Uterus (tissue), 4 donors: ENCODE results near the gene NKD2. TPM values are rescaled to one million over a fixed set of nuclear protein-coding genes. Genes with fewer than 3 reads are reported as not detected.

Experiments
- DNase-seq, 2 donors: peaks; one replicate each; pipeline ENCODE4 v3.0.0-alpha.2; 2019 to 2020
- H3K27ac ChIP-seq, 2 donors: fragments of 200-600 bp; sonication (generic); 1 replicate in 1 of 2; 2 replicates in 1 of 2; pipeline ENCODE4 v1.5.1; 2016 to 2018
- H3K27me3 ChIP-seq, 2 donors: fragments of 200-600 bp; sonication (generic); one replicate each; pipeline ENCODE4 v1.5.1; 2018 to 2019; ENCODE audit warnings: control low read depth in 1 of 2
- H3K36me3 ChIP-seq, 2 donors: fragments of 200-600 bp; sonication (generic); one replicate each; pipeline ENCODE4 v1.5.1; 2019; ENCODE audit warnings: control low read depth in 1 of 2
- H3K4me1 ChIP-seq, 2 donors: fragments of 200-600 bp; sonication (generic); one replicate each; pipeline ENCODE4 v1.5.1; 2018 to 2019; ENCODE audit warnings: control low read depth in 1 of 2
- H3K4me3 ChIP-seq, 2 donors: fragments of 200-600 bp; sonication (generic); 1 replicate in 1 of 2; 2 replicates in 1 of 2; pipeline ENCODE4 v1.5.1; 2018 to 2019; ENCODE audit warnings: mild to moderate bottlenecking in 1 of 2
- H3K9me3 ChIP-seq, 2 donors: fragments of 200-600 bp; sonication (generic); one replicate each; pipeline ENCODE4 v1.5.1; 2019; ENCODE audit warnings: control low read depth in 1 of 2
- CTCF ChIP-seq, 4 experiments: fragments of 200-600 bp in 2 of 4; fragments of 450-650 bp in 2 of 4; sonication (generic) in 2 of 4; IDR thresholded peaks; one replicate each; pipeline ENCODE4 v1.5.1; 2016 to 2019; ENCODE audit warnings: antibody characterized with exemption in 4 of 4, mild to moderate bottlenecking in 2 of 4, moderate library complexity in 1 of 4
- POLR2A ChIP-seq, 2 donors: fragments of 450-650 bp; IDR thresholded peaks; one replicate each; pipeline ENCODE4 v1.6.1; 2016; ENCODE audit warnings: antibody characterized with exemption in 2 of 2, mild to moderate bottlenecking in 1 of 2, moderate library complexity in 1 of 2
- intact Hi-C: fragments of 100-400 bp; cut with DNase I; formaldehyde crosslinking; loops from one replicate; pipeline ENCODE4 v1.15.1; 2023; ENCODE audit warnings: low total_unique reads
- total RNA-seq, 4 donors: library from RNA; depleted of rRNA in 3 of 4; stranded (reverse); fragments of >200 nt in 3 of 4; gene quantifications; one replicate each; pipeline versions ENCODE4 v1.1.0 to v1.2.4, GENCODE V29; 2014 to 2023
- donor health status: DM: yes; HTN: yes; CAD: no.

NKD2 gene
- total RNA-seq, 4 donors from 2014 or later: 2.5 to 11.1 TPM; not detected in 2

- DNase-seq: no peak
- H3K27me3 ChIP-seq: no peaks in the 10 kb centered on the region
- intact Hi-C loops: no loop called here
- no peaks in the 10 kb centered on the region for H3K4me1 ChIP-seq
- no peak overlapping the region for H3K4me3 ChIP-seq
- H3K9me3 ChIP-seq: no peaks in the 10 kb centered on the region
- H3K27ac ChIP-seq: no peak overlapping the region
- TF ChIP-seq POLR2A (IDR thresholded peaks at IDR 0.05) (no peak), CTCF (IDR thresholded peaks at IDR 0.05) (no peak)
- H3K36me3 ChIP-seq: no peaks in the 10 kb centered on the region
Measured at GRCh38 chr5:1032551-1033027, 24.0 kb downstream of the NKD2 start.

GRCh38 chr5:1033178-1033577, 24.6 kb downstream of the NKD2 start:
- Histone ChIP-seq H3K4me1 (no peaks in the 10 kb centered on the region), H3K27me3 (no peaks in the 10 kb centered on the region), H3K36me3 (no peaks in the 10 kb centered on the region), H3K27ac (no peak overlapping the region), H3K4me3 (no peak overlapping the region), H3K9me3 (no peaks in the 10 kb centered on the region)
- no peak for TF ChIP-seq CTCF (IDR thresholded peaks at IDR 0.05)
- no peak for TF ChIP-seq POLR2A (IDR thresholded peaks at IDR 0.05)
- intact Hi-C loops: no loop called here
- no peak for DNase-seq

- intact Hi-C loops: no loop called here
- no peaks in the 10 kb centered on the region for H3K27me3 ChIP-seq
- H3K9me3 ChIP-seq: no peaks in the 10 kb centered on the region
- H3K4me1 ChIP-seq: no peaks in the 10 kb centered on the region
- H3K4me3 ChIP-seq: no peak overlapping the region
- no peak overlapping the region for H3K27ac ChIP-seq
- no peaks in the 10 kb centered on the region for H3K36me3 ChIP-seq
- DNase-seq: no peak
- no peak for TF ChIP-seq POLR2A (IDR thresholded peaks at IDR 0.05)
- TF ChIP-seq CTCF (IDR thresholded peaks at IDR 0.05): no peak
Measured at GRCh38 chr5:1033606-1034420, 25.2 kb downstream of the NKD2 start.

GRCh38 chr5:1034421-1034905, 25.9 kb downstream of the NKD2 start:
- Histone ChIP-seq H3K4me1 (no peaks in the 10 kb centered on the region), H3K36me3 (no peaks in the 10 kb centered on the region), H3K27ac (no peak overlapping the region), H3K27me3 (no peaks in the 10 kb centered on the region), H3K9me3 (no peaks in the 10 kb centered on the region), H3K4me3 (no peak overlapping the region)
- intact Hi-C loops: no loop called here
- no peak for DNase-seq
- TF ChIP-seq CTCF (IDR thresholded peaks at IDR 0.05): no peak
- TF ChIP-seq POLR2A (IDR thresholded peaks at IDR 0.05): no peak

GRCh38 chr5:1034986-1035385, 26.4 kb downstream of the NKD2 start:
- no peak overlapping the region for H3K4me3 ChIP-seq
- H3K9me3 ChIP-seq: no peaks in the 10 kb centered on the region
- H3K36me3 ChIP-seq: no peaks in the 10 kb centered on the region
- no peaks in the 10 kb centered on the region for H3K27me3 ChIP-seq
- H3K27ac ChIP-seq: no peak overlapping the region
- intact Hi-C loops: no loop called here
- no peak for TF ChIP-seq CTCF (IDR thresholded peaks at IDR 0.05)
- no peak for TF ChIP-seq POLR2A (IDR thresholded peaks at IDR 0.05)
- no peak for DNase-seq
- H3K4me1 ChIP-seq: no peaks in the 10 kb centered on the region
